H1 (cell line): Measurements from ENCODE around the gene IL26. TPM values are rescaled to one million over a fixed set of nuclear protein-coding genes. Genes with fewer than 3 reads are reported as not detected.

Experiments used
- CTCF ChIA-PET: fragments of 300-600 bp; sonication (Branson Sonifier 250); formaldehyde crosslinking; loops from one replicate; lab custom pipeline; 2021; ENCODE audit not compliant: partially characterized antibody; lab: Charles Lee
- POLR2A ChIA-PET: fragments of 300-600 bp; sonication (Branson Sonifier 250); formaldehyde crosslinking; loops from one replicate; lab custom pipeline; 2021; ENCODE audit warnings: inconsistent platforms; ENCODE audit not compliant: partially characterized antibody; lab: Charles Lee
- DNase-seq, 2 experiments: peaks; one replicate each; pipeline versions ENCODE4 v3.0.0 to v3.0.0-alpha.2; 2010 to 2022; ENCODE audit warnings: low spot score in 2 of 2, low read depth in 1 of 2, mixed read lengths in 1 of 2
- FAIRE-seq: peaks from 2 replicates; lab custom pipeline; 2011; peaks lifted over from hg19 to GRCh38; lab: Jason Lieb, UNC
- H2AFZ ChIP-seq: 2 replicates; pipeline ENCODE4 v1.8.1; 2012; ENCODE audit warnings: low read length, inconsistent platforms
- H2AK5ac ChIP-seq: 2 replicates; pipeline ENCODE4 v1.6.1; 2013; ENCODE audit warnings: low read depth, low read length
- H2BK120ac ChIP-seq: replicated peaks from 2 replicates; pipeline ENCODE3; 2013; ENCODE audit warnings: low read depth, low read length, inconsistent platforms
- H2BK12ac ChIP-seq: 2 replicates; pipeline ENCODE4 v1.6.1; 2013; ENCODE audit warnings: low read depth, low read length
- H2BK15ac ChIP-seq: 2 replicates; pipeline ENCODE4 v1.6.1; 2013; ENCODE audit warnings: low read length
- H2BK20ac ChIP-seq: 2 replicates; pipeline ENCODE4 v1.6.1; 2013; ENCODE audit warnings: low read length
- H2BK5ac ChIP-seq: 2 replicates; pipeline ENCODE4 v1.6.1; 2013; ENCODE audit warnings: low read depth, low read length
- H3K14ac ChIP-seq: 2 replicates; pipeline ENCODE4 v1.6.1; 2013; ENCODE audit warnings: inconsistent platforms; ENCODE audit not compliant: insufficient read length
- H3K18ac ChIP-seq: 2 replicates; pipeline ENCODE4 v1.6.1; 2013; ENCODE audit warnings: low read length; ENCODE audit errors: extremely low read depth
- H3K23ac ChIP-seq: 2 replicates; pipeline ENCODE4 v1.6.1; 2013; ENCODE audit warnings: inconsistent platforms; ENCODE audit not compliant: insufficient read length
- H3K23me2 ChIP-seq: 2 replicates; pipeline ENCODE4 v1.6.1; 2013; ENCODE audit warnings: low read depth, low read length
- H3K27ac ChIP-seq: 2 replicates; pipeline ENCODE4 v1.6.1; 2011; ENCODE audit warnings: low read depth, low read length, inconsistent platforms
- H3K27me3 ChIP-seq, 4 experiments: replicated peaks in 1 of 4; 1 replicate in 1 of 4; 2 replicates in 3 of 4; pipeline versions ENCODE4 v1.6.1 to v1.8.1; 2011 to 2013; ENCODE audit warnings: low read length in 3 of 4, mild to moderate bottlenecking in 3 of 4, inconsistent platforms in 2 of 4, mixed read lengths in 2 of 4, moderate library complexity in 1 of 4; ENCODE audit not compliant: control insufficient read depth in 3 of 4, insufficient read depth in 3 of 4; ENCODE audit errors: extremely low read depth in 1 of 4
- H3K36me3 ChIP-seq, 4 experiments: 2 replicates each; pipeline versions ENCODE4 v1.6.1 to v1.8.1; 2011 to 2013; ENCODE audit warnings: mild to moderate bottlenecking in 4 of 4, low read length in 3 of 4, moderate library complexity in 2 of 4, control low read depth in 1 of 4, inconsistent platforms in 1 of 4; ENCODE audit not compliant: insufficient read depth in 4 of 4, control insufficient read depth in 2 of 4
- H3K4ac ChIP-seq: replicated peaks from 2 replicates; pipeline ENCODE3; 2013; ENCODE audit warnings: low read length, low read depth, mixed read lengths, inconsistent platforms; ENCODE audit not compliant: insufficient read length
- H3K4me1 ChIP-seq, 4 experiments: replicated peaks in 1 of 4; 1 replicate in 1 of 4; 2 replicates in 3 of 4; pipeline versions ENCODE4 v1.6.1 to v1.8.1; 2011 to 2013; ENCODE audit warnings: low read length in 3 of 4, inconsistent platforms in 2 of 4, mixed read lengths in 1 of 4; ENCODE audit not compliant: insufficient read depth in 4 of 4, control insufficient read depth in 3 of 4
- H3K4me2 ChIP-seq, 2 experiments: 2 replicates each; pipeline versions ENCODE4 v1.6.1 to v1.8.1; 2011 to 2013; ENCODE audit warnings: low read depth in 2 of 2, low read length in 2 of 2, control low read depth in 1 of 2, inconsistent platforms in 1 of 2, mild to moderate bottlenecking in 1 of 2; ENCODE audit not compliant: insufficient read depth in 1 of 2
- H3K4me3 ChIP-seq, 4 experiments: fragments of 200-600, 300-600 bp in 1 of 4; sonication (generic), shearing (Covaris generic), sonication (Bioruptor Twin) in 1 of 4; 2 replicates each; pipeline versions ENCODE4 v1.5.1 to v1.8.1; 2011 to 2016; ENCODE audit warnings: low read length in 4 of 4, low read depth in 3 of 4, control low read depth in 2 of 4, inconsistent platforms in 2 of 4, mild to moderate bottlenecking in 2 of 4, mixed read lengths in 1 of 4, moderate library complexity in 1 of 4; ENCODE audit not compliant: insufficient read depth in 2 of 4; ENCODE audit errors: extremely low read depth in 1 of 4
- H3K56ac ChIP-seq: replicated peaks from 2 replicates; pipeline ENCODE3; 2013; ENCODE audit warnings: low read depth, mild to moderate bottlenecking, mixed read lengths, low read length, inconsistent platforms; ENCODE audit not compliant: insufficient read length
- H3K79me1 ChIP-seq: 2 replicates; pipeline ENCODE4 v1.6.1; 2013; ENCODE audit warnings: low read depth, low read length, control low read depth
- H3K79me2 ChIP-seq, 2 experiments: 2 replicates each; pipeline versions ENCODE4 v1.6.1 to v1.8.1; 2012 to 2013; ENCODE audit warnings: low read length in 2 of 2, mild to moderate bottlenecking in 2 of 2, inconsistent platforms in 1 of 2; ENCODE audit not compliant: insufficient read depth in 2 of 2, control insufficient read depth in 1 of 2
- H3K9ac ChIP-seq, 4 experiments: replicated peaks in 1 of 4; 1 replicate in 1 of 4; 2 replicates in 3 of 4; pipeline versions ENCODE4 v1.6.1 to v1.8.1; 2011 to 2013; ENCODE audit warnings: low read depth in 3 of 4, low read length in 3 of 4, control low read depth in 2 of 4, mild to moderate bottlenecking in 2 of 4, moderate library complexity in 2 of 4, inconsistent platforms in 1 of 4; ENCODE audit errors: extremely low read depth in 1 of 4
- H3K9me3 ChIP-seq, 2 experiments: 2 replicates each; pipeline versions ENCODE4 v1.6.1 to v1.8.1; 2012 to 2013; ENCODE audit warnings: mild to moderate bottlenecking in 2 of 2, moderate library complexity in 2 of 2, control low read depth in 1 of 2, inconsistent platforms in 1 of 2, low read depth in 1 of 2, low read length in 1 of 2, mixed read lengths in 1 of 2; ENCODE audit not compliant: insufficient read depth in 2 of 2
- H4K20me1 ChIP-seq, 2 experiments: replicated peaks in 1 of 2; 2 replicates each; pipeline versions ENCODE3 to v1.8.1; 2011 to 2013; ENCODE audit warnings: inconsistent platforms in 2 of 2, low read length in 2 of 2, mild to moderate bottlenecking in 1 of 2; ENCODE audit not compliant: insufficient read depth in 2 of 2, control insufficient read depth in 1 of 2
- H4K5ac ChIP-seq: 2 replicates; pipeline ENCODE4 v1.6.1; 2013; ENCODE audit warnings: low read length, low read depth, mixed read lengths, inconsistent platforms; ENCODE audit not compliant: insufficient read length
- H4K8ac ChIP-seq: 2 replicates; pipeline ENCODE4 v1.8.0; 2013; ENCODE audit warnings: mild to moderate bottlenecking, moderate library complexity, low read length, inconsistent platforms; ENCODE audit not compliant: insufficient read depth; ENCODE audit errors: extremely low read depth
- H4K91ac ChIP-seq: replicated peaks from 2 replicates; pipeline ENCODE3; 2013; ENCODE audit warnings: low read length, mixed read lengths, inconsistent platforms; ENCODE audit not compliant: insufficient read length
- CBX5 ChIP-seq: fragments of 300-800, 300-1000 bp; sonication (generic); IDR thresholded peaks from 2 replicates; pipeline ENCODE4 v1.7.1; 2016; ENCODE audit warnings: antibody characterized with exemption, low read length, low read depth
- CBX8 ChIP-seq: fragments of 300-800, 300-1000 bp; sonication (generic); IDR thresholded peaks from 2 replicates; pipeline ENCODE4 v1.7.1; 2016; ENCODE audit warnings: low read depth, low read length, borderline replicate concordance
- CHD1 ChIP-seq: IDR thresholded peaks from 2 replicates; pipeline ENCODE4 v1.6.1; 2012; ENCODE audit warnings: low read depth, low read length, improper control_type of control experiment
- CTBP2 ChIP-seq: IDR thresholded peaks from 2 replicates; pipeline ENCODE4 v1.7.0; 2011; ENCODE audit warnings: borderline replicate concordance, mild to moderate bottlenecking, moderate library complexity, mixed read lengths, low read length; ENCODE audit not compliant: insufficient read depth, insufficient read length
- EGR1 ChIP-seq: IDR thresholded peaks from 2 replicates; pipeline ENCODE4 v1.6.1; 2011; ENCODE audit warnings: low read depth, low read length, borderline replicate concordance
- EP300 ChIP-seq, 2 experiments: IDR thresholded peaks; 1 replicate in 1 of 2; 2 replicates in 1 of 2; pipeline ENCODE4 v1.6.1; 2011 to 2012; ENCODE audit warnings: low read depth in 2 of 2, low read length in 2 of 2, mild to moderate bottlenecking in 2 of 2, borderline replicate concordance in 1 of 2, inconsistent platforms in 1 of 2, moderate library complexity in 1 of 2
- EZH2 ChIP-seq: fragments of 200-600 bp; sonication (generic); IDR thresholded peaks from 2 replicates; pipeline ENCODE4 v1.7.1; 2012; ENCODE audit warnings: low read depth, mild to moderate bottlenecking, moderate library complexity, low read length, inconsistent platforms; ENCODE audit not compliant: severe bottlenecking
- GABPA ChIP-seq: IDR thresholded peaks from 2 replicates; pipeline ENCODE4 v1.6.1; 2011; ENCODE audit warnings: mild to moderate bottlenecking, low read length, moderate library complexity, borderline replicate concordance; ENCODE audit not compliant: insufficient read depth
- HDAC6 ChIP-seq: IDR thresholded peaks from one replicate; pipeline ENCODE4 v1.7.1; 2012; ENCODE audit warnings: low read depth, mild to moderate bottlenecking, inconsistent platforms, low read length, moderate library complexity
- KDM1A ChIP-seq: fragments of 200-600, 300-600 bp; sonication (generic); IDR thresholded peaks from 2 replicates; pipeline ENCODE4 v1.7.1; 2016; ENCODE audit warnings: mild to moderate bottlenecking, low read length, borderline replicate concordance
- KDM5A ChIP-seq: fragments of 200-600 bp; IDR thresholded peaks from 2 replicates; pipeline ENCODE4 v1.7.1; 2012; ENCODE audit warnings: mild to moderate bottlenecking, low read length, inconsistent platforms, mixed read lengths
- RBBP5 ChIP-seq: IDR thresholded peaks from 2 replicates; pipeline ENCODE4 v1.7.1; 2012; ENCODE audit warnings: low read depth, mild to moderate bottlenecking, inconsistent platforms, low read length, moderate library complexity, borderline replicate concordance
- SAP30 ChIP-seq: fragments of 300-600 bp; sonication (generic); IDR thresholded peaks from 2 replicates; pipeline ENCODE4 v1.7.1; 2012; ENCODE audit warnings: low read length, moderate library complexity, mild to moderate bottlenecking, inconsistent platforms; ENCODE audit not compliant: insufficient read depth, insufficient replicate concordance
- SIX5 ChIP-seq: IDR thresholded peaks from 2 replicates; pipeline ENCODE4 v1.6.1; 2011; ENCODE audit warnings: mild to moderate bottlenecking, low read depth, low read length
- WGBS, 2 experiments: shearing (Covaris generic) in 1 of 2; methylation state at CpG; one replicate each; pipeline versions ENCODE4 v1.1.6 to v1.1.7; 2013 to 2015; ENCODE audit warnings: low lambda C conversion rate in 2 of 2, mixed read lengths in 2 of 2, inconsistent platforms in 1 of 2, low coverage in 1 of 2, missing lambda C conversion rate in 1 of 2; ENCODE audit not compliant: insufficient replicate concordance in 2 of 2, insufficient coverage in 1 of 2, insufficient read length in 1 of 2; ENCODE audit errors: extremely low coverage in 1 of 2, missing lambda C conversion rate in 1 of 2; 5-methylcytosine and 5-hydroxymethylcytosine counted together
- polyA plus RNA-seq, 7 experiments: library from polyadenylated mRNA; depleted of rRNA in 3 of 7; stranded (reverse) in 5 of 7; unstranded in 2 of 7; fragments of >200 nt in 5 of 7; fragments of 200-250 nt in 2 of 7; gene quantifications; 1 replicate in 5 of 7; 2 replicates in 1 of 7; 4 replicates in 1 of 7; pipeline versions ENCODE4 v1.2.1 to v1.2.3, GENCODE V29; 2011 to 2013; ENCODE audit warnings: missing spikeins in 2 of 7, mixed read lengths in 2 of 7
- total RNA-seq: library from RNA; stranded (reverse); fragmentation: NEBNext Ultra II Directional; extraction: Animal tissue kit (Norgen Biotek cat#: 25700); gene quantifications from 2 replicates; pipeline ENCODE4 v1.2.1, GENCODE V29; 2021

The IL26 gene
- total and polyA plus RNA-seq, 2 of the 8 experiments (the other 6 are each of a cell fraction or from before 2014, with no cell fraction given), result not detected

GRCh38 chr12:68210875-68211274 is 14.7 kb downstream of the IL26 start:
- Histone ChIP-seq H4K5ac (no peak overlapping the region), H3K4me3 (no peak overlapping the region), H2BK20ac (no peak overlapping the region), H3K36me3 (no peaks in the 10 kb centered on the region), H3K27me3 (no peaks in the 10 kb centered on the region), H4K91ac (no peak overlapping the region), H3K79me1 (no peaks in the 10 kb centered on the region), H3K18ac (no peak overlapping the region), H3K9me3 (no peaks in the 10 kb centered on the region), H2AFZ (no peak overlapping the region), H3K14ac (no peak overlapping the region), H4K8ac (no peak overlapping the region), H3K4ac (no peak overlapping the region), H3K23me2 (no peaks in the 10 kb centered on the region), H3K4me2 (no peak overlapping the region), H3K79me2 (no peaks in the 10 kb centered on the region), H2BK12ac (no peak overlapping the region), H4K20me1 (no peaks in the 10 kb centered on the region), H2BK5ac (no peak overlapping the region), H3K4me1 (no peaks in the 10 kb centered on the region), H2BK15ac (no peak overlapping the region), H3K27ac (no peak overlapping the region), H2AK5ac (no peak overlapping the region), H3K56ac (no peak overlapping the region), H2BK120ac (no peak overlapping the region), H3K9ac (no peak overlapping the region), H3K23ac (no peak overlapping the region)
- FAIRE-seq (no peak), DNase-seq (no peak)
- 94% methylated on average over 2 of the region's 2 CpGs; no CpG with 5 or more reads in 1 of the 2 experiments for WGBS, 2 experiments
- CTCF ChIA-PET, result interaction anchor here (0.6 kb wide), 1 partner anchor 518 kb away, joined by 3 read pairs; no protein-coding TSS in a partner anchor
- POLR2A ChIA-PET, result no interaction called here
- TF ChIP-seq EZH2, result no peak
- TF ChIP-seq SIX5, result no peak
- no peak for TF ChIP-seq SAP30
- TF ChIP-seq KDM1A, result no peak
- no peak for TF ChIP-seq CTBP2
- TF ChIP-seq CHD1, result no peak
- no peak for TF ChIP-seq GABPA
- no peak for TF ChIP-seq CBX5
- no peak for TF ChIP-seq RBBP5
- TF ChIP-seq EP300 (IDR thresholded peaks at IDR 0.05; ENCODE audit: borderline replicate concordance in 1 of 2, low read depth in 2 of 2, low read length in 2 of 2), result no peak
- no peak for TF ChIP-seq KDM5A
- TF ChIP-seq EGR1, result no peak
- TF ChIP-seq CBX8, result no peak
- TF ChIP-seq HDAC6, result no peak
